HepG2 (cell line): ENCODE data around the gene SH3GL1. TPM values are rescaled to one million over a fixed set of nuclear protein-coding genes. Genes with fewer than 3 reads are reported as not detected.
A peak's percentile ranks its signal among the peaks of the same experiment; 100 is the strongest.

ENCODE experiments used
- ARID4A ChIP-seq: sonication (generic); formaldehyde crosslinking; IDR thresholded peaks from 2 replicates; pipeline ENCODE4 v1.5.0; 2020; ENCODE audit warnings: mild to moderate bottlenecking, missing genetic modification reagents, borderline replicate concordance
- ARNT ChIP-seq: fragments of 450-650 bp; IDR thresholded peaks from 2 replicates; pipeline ENCODE4 v1.6.1; 2017
- CEBPG ChIP-seq: IDR thresholded peaks from 2 replicates; pipeline ENCODE4 v1.6.1; 2016
- CREB1 ChIP-seq, 2 experiments: fragments of 450-650 bp in 1 of 2; IDR thresholded peaks; 2 replicates each; pipeline ENCODE4 v1.6.1; 2016 to 2017; ENCODE audit warnings: control low read depth in 1 of 2, mild to moderate bottlenecking in 1 of 2, missing compliant biosample characterization in 1 of 2, missing genetic modification characterization in 1 of 2
- FOXA1 ChIP-seq, 2 experiments: fragments of 450-650 bp in 1 of 2; sonication (generic) in 1 of 2; formaldehyde crosslinking in 1 of 2; IDR thresholded peaks; 2 replicates each; pipeline versions ENCODE4 v1.4.0 to v1.6.1; 2016 to 2020; ENCODE audit warnings: missing genetic modification reagents in 1 of 2
- KLF12 ChIP-seq: sonication (generic); formaldehyde crosslinking; IDR thresholded peaks from 2 replicates; pipeline ENCODE4 v1.4.0; 2020; ENCODE audit warnings: missing genetic modification reagents, borderline replicate concordance
- MED13 ChIP-seq: sonication (generic); formaldehyde crosslinking; IDR thresholded peaks from 2 replicates; pipeline ENCODE4 v1.5.0; 2020; ENCODE audit warnings: missing genetic modification reagents
- MEIS2 ChIP-seq: sonication (generic); formaldehyde crosslinking; IDR thresholded peaks from 2 replicates; pipeline ENCODE4 v1.9.0; 2021; ENCODE audit warnings: mild to moderate bottlenecking, missing genetic modification reagents
- XBP1 ChIP-seq: sonication (generic); formaldehyde crosslinking; IDR thresholded peaks from 2 replicates; pipeline ENCODE4 v1.5.0; 2020; ENCODE audit warnings: missing genetic modification reagents
- ZBTB7A ChIP-seq: sonication (generic); formaldehyde crosslinking; IDR thresholded peaks from 2 replicates; pipeline ENCODE4 v1.8.0; 2022; ENCODE audit warnings: mild to moderate bottlenecking, missing genetic modification reagents
- ZMAT3 ChIP-seq: sonication (generic); formaldehyde crosslinking; conservative IDR thresholded peaks from 2 replicates; pipeline ENCODE4 v1.7.0; 2021; ENCODE audit warnings: missing genetic modification reagents
- ZNF124 ChIP-seq: sonication (generic); formaldehyde crosslinking; IDR thresholded peaks from 2 replicates; pipeline ENCODE4 v1.4.0; 2020; ENCODE audit warnings: missing genetic modification reagents
- ZNF292 ChIP-seq: sonication (generic); formaldehyde crosslinking; IDR thresholded peaks from 2 replicates; pipeline ENCODE4 v1.8.1; 2022; ENCODE audit warnings: mild to moderate bottlenecking, low read depth, missing genetic modification reagents, borderline replicate concordance
- ZNF407 ChIP-seq: sonication (generic); formaldehyde crosslinking; IDR thresholded peaks from one replicate; pipeline ENCODE4 v1.5.1; 2020; ENCODE audit warnings: mild to moderate bottlenecking, missing genetic modification reagents; ENCODE audit errors: not compliant biosample characterization
- ZNF747 ChIP-seq: sonication (generic); formaldehyde crosslinking; IDR thresholded peaks from 2 replicates; pipeline ENCODE4 v1.8.1; 2023; ENCODE audit warnings: missing genetic modification reagents, mild to moderate bottlenecking, borderline replicate concordance
- polyA plus RNA-seq, 8 experiments: library from polyadenylated mRNA; depleted of rRNA in 3 of 8; stranded (reverse) in 7 of 8; unstranded in 1 of 8; fragments of >200 nt; fragmentation: Illumina TruSeq in 4 of 8; extraction: Trizol in 4 of 8; gene quantifications; 2 replicates each; pipeline versions ENCODE4 v1.2.1 to v1.2.3, GENCODE V29; 2011 to 2016; ENCODE audit warnings: low read depth in 4 of 8, missing spikeins in 1 of 8, mixed read lengths in 1 of 8; ENCODE audit not compliant: insufficient read depth in 1 of 8
- total RNA-seq, 5 experiments: library from RNA; depleted of rRNA; stranded (reverse); fragments of >200 nt; fragmentation: Illumina TruSeq; extraction: Trizol; gene quantifications; 2 replicates each; pipeline ENCODE4 v1.2.3, GENCODE V29; 2016; ENCODE audit warnings: low read depth in 1 of 5

Gene SH3GL1
- total and polyA plus RNA-seq, 2 of the 13 experiments (the other 11 are each of a cell fraction or from before 2014, with no cell fraction given), result 33.0 to 45.1 TPM

GRCh38 chr19:4400135-4400936 lies at the start of gene SH3GL1 (continued):
- TF ChIP-seq ZNF407 (CRISPR knock-in tag) (no peak), KLF12 (CRISPR knock-in tag) (0 out of 2 replicates have a peak, but pooled peaks have one; percentile 44), ZNF124 (no peak), ZNF292 (CRISPR knock-in tag) (no peak), ARID4A (CRISPR knock-in tag) (peak; percentile 67; the same call in 1 of the 2 replicates), MED13 (CRISPR knock-in tag) (0 out of 2 replicates have a peak, but pooled peaks have one; percentile 32), CEBPG (CRISPR knock-in tag) (peak; percentile 47; the same call in 1 of the 2 replicates), XBP1 (CRISPR knock-in tag) (no peak), ZNF747 (CRISPR knock-in tag) (0 out of 2 replicates have a peak, but pooled peaks have one; percentile 10), ARNT (no peak), CREB1 (IDR thresholded peaks at IDR 0.05) (peak; percentile 59; the same call in 1 of the 2 replicates), CREB1 (CRISPR knock-in tag; IDR thresholded peaks at IDR 0.05) (peak; percentile 32; the same call in 1 of the 2 replicates), ZBTB7A (CRISPR knock-in tag) (peak; percentile 52; the same call in 1 of the 2 replicates), FOXA1 (IDR thresholded peaks at IDR 0.05) (no peak), FOXA1 (CRISPR knock-in tag; IDR thresholded peaks at IDR 0.05) (peak; percentile 57), ZMAT3 (CRISPR knock-in tag) (peak; percentile 58), MEIS2 (peak; percentile 82)
